ENCODE data around the gene TUBB.

The TUBB gene

DNA sequence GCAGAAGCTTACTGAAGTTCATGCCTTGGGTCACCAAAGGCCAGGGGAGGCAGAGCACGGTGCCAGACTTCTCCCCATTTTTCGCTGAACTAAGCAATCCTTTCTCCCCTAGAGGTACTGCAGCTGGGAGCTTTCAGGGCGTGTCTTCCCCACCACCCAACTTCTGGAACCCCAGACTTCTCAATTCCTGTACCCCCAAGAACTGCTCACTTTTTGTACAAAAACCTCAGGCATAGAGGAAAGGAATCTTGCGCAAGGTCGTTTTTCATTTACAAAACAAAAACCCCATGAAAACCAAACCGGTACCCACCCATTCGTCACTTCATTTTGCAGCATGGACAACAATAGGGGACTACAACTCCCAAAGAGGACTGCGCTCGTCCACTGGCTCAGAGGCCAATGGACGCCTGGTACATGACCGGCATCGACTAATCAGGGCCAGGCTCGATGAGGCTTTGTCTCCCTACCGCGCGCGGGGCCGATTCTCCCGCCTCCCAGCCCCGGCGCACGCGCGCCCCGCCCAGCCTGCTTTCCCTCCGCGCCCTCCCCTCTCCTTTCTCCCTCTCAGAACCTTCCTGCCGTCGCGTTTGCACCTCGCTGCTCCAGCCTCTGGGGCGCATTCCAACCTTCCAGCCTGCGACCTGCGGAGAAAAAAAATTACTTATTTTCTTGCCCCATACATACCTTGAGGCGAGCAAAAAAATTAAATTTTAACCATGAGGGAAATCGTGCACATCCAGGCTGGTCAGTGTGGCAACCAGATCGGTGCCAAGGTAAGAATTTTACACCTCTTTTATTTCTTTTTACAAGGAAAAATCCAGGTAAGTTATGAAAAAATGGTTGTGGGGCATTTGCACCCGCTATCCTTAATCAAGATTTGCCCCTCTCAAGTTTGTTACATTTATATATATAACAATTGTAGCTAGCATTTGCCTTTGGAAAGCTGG, at the start of gene TUBB:
TUBB (plus strand) TSS at position 562 of the 947 bp plus-strand sequence; CDS start at position 717, 155 bp downstream.
- peak; percentile 96 for DNase-seq

DNA sequence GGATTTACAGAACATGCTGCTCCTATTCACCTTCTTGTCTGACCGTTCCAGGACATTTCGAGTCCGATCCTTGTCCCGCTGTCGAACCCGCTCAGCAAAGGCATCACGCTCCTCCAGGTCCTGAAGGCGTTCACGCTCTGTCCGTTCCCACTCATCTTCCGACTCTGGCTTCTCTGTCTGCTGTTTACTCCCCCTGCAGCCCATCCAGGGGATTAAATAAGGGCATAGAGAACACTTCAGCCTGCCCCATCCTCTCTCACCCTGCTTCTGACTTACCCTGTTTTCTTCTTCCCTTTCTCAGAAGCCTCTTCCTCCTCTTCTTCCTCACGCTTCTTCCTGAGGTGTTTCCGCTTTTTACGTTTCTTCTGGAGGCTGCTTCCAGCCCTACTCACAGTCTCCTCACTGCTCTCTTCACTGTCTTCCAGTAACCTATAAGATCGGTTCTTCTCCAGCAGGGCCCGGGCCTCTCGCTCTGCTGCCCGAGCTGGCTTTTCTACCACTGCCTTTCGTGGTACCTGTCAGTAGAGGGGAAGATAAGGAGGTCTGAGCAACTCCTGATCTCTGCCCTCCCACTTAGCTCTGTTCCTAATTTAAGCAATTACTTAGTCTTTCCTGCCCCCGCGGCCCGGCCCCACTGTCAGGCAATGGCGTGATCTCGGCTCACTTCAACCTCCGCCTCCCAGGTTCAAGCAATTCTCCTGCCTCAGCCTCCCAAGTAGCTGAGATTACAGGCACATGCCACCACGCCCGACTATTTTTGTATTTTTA, 49.2 kb upstream of the TUBB start:
- DNase-seq: no peak

- DNase-seq: peak; percentile 92 to 94
These were observed 47.5 kb upstream of the TUBB start, which contains the start of gene DHX16 for GRCh38 chr6:30672445-30673253. DHX16 (minus strand) TSS chr6:30673006; CDS start chr6:30672841, 165 bp downstream.

- DNase-seq: no peak
These were observed 43.4 kb upstream of the TUBB start for GRCh38 chr6:30676660-30677285.

GRCh38 chr6:30678964-30679726, 41.0 kb upstream of the TUBB start:
- DNase-seq: peak; percentile 91

- no peak for DNase-seq
These were observed 40.2 kb upstream of the TUBB start for GRCh38 chr6:30679765-30680535.

- DNase-seq: no peak
These were observed 38.4 kb upstream of the TUBB start for GRCh38 chr6:30681766-30682142.

GRCh38 chr6:30682143-30683117, 37.7 kb upstream of the TUBB start:
- peak; percentile 89 to 92 for DNase-seq

DNA sequence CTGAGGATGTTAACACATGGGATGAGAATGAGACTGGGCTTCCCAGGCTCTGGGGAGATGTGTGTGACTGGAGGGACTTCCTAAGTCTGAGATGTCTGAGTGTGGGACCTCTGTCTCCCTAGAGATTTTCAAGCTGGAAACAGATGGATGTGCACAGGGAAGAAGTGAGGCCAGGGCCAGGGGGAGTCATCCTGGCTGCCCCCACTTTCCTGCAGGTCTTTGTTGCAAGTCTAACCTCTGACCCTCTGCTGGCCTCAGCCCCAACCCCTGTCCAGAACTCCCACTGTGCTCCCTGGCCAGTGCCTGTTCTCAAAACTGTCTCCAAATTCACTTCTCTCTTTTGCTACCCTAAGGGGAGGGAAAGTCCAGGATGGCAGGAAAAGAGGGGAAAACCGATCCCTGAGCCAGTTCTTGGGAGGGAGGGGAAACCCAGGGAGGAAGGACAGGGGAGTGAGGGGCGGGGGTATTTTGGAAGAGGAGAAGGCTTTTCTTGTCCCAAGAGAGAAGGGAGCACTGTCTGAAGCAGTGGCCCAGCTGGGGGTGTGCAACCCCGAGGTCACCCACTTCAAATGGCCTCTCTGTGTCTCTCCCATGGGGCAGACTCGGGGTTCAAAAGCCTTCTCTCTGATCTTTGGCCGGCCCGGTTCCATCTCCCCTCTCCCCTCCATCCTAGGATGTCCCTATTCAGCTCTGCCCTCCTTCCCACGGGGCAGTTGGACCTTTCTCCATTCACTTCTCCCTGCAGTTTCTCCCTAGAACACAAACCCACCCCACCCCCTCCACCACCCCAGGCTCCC, 36.8 kb upstream of the TUBB start:
- no peak for DNase-seq

- no peak for DNase-seq
These were observed 36.2 kb upstream of the TUBB start for GRCh38 chr6:30683980-30684338.

- peak; percentile 56 to 58 for DNase-seq
These were observed 35.6 kb upstream of the TUBB start for GRCh38 chr6:30684386-30685156.

GRCh38 chr6:30685157-30686008, 34.8 kb upstream of the TUBB start:
- peak in 1 of 2 donors; percentile 42 for DNase-seq

GRCh38 chr6:30686009-30686907, 33.9 kb upstream of the TUBB start, which contains the start of gene PPP1R18:
PPP1R18 (minus strand) TSS chr6:30686645; CDS start chr6:30686018, 627 bp downstream.
- DNase-seq: peak; percentile 80 to 83

DNA sequence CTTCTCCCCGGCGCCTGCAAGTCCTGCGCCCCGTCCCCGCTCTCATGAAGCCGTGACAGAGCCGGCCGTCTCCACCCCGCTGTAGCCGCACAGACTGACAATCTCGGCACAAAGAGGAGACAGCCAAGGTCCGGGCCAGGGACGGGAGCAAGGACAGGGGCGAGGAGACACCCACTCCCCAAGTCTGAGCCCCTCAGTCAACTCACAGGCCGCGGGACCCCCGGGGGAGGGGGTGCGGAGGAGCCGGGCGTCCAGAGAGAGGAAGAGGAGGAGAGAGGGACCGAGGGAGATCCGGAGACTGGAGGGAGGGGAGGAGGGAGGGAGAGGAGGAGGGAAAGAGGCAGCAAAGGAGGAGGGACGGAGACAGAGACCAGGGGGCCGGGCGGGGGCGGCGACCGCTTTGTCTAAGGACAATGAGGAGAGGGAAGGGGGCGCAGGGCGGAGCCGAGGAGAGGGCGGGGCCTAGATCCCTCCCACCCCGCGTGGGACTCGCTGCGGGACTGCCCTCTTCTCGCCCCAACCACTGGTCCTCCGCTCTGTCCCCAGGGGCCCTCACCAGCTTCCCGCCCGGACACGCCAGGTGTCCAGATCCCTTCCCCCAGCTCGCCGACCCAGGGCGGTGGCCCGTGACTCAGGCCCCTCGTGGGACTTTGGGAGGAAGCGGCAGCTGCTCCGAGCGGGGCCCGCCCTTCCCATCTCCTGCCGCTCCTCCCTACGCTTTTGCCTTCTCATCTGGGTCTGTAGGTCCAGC, 33.1 kb upstream of the TUBB start:
- DNase-seq: peak; percentile 79 to 88
